CD14-positive monocyte (primary cell): ENCODE measurements around the gene PTPRU. TPM values are rescaled to one million over a fixed set of nuclear protein-coding genes. Genes with fewer than 3 reads are reported as not detected.

Experiments used
- DNase-seq, 3 donors: peaks; one replicate each; pipeline ENCODE4 v3.0.0-alpha.2; 2011 to 2022
- H2AFZ ChIP-seq: 2 replicates; pipeline ENCODE4 v1.6.0; 2012; ENCODE audit warnings: mild to moderate bottlenecking, low read depth, low read length, inconsistent platforms; ENCODE audit not compliant: insufficient read depth, poor library complexity, severe bottlenecking
- H3K27ac ChIP-seq, 2 donors: 1 replicate in 1 of 2; 2 replicates in 1 of 2; pipeline ENCODE4 v1.5.1; 2012 to 2013; ENCODE audit warnings: low read length in 2 of 2, control low read depth in 1 of 2, inconsistent platforms in 1 of 2, low read depth in 1 of 2, mild to moderate bottlenecking in 1 of 2
- H3K27me3 ChIP-seq, 2 donors: one replicate each; pipeline versions ENCODE4 v1.6.0 to v1.6.1; 2011 to 2013; ENCODE audit warnings: low read length in 2 of 2; ENCODE audit not compliant: control insufficient read depth in 2 of 2, insufficient read depth in 2 of 2
- H3K36me3 ChIP-seq, 2 donors: replicated peaks in 1 of 2; 1 replicate in 1 of 2; 2 replicates in 1 of 2; pipeline versions ENCODE4 v1.5.1 to v1.6.1; 2012 to 2013; ENCODE audit warnings: low read length in 2 of 2, control low read depth in 1 of 2, inconsistent platforms in 1 of 2, mild to moderate bottlenecking in 1 of 2; ENCODE audit not compliant: insufficient read depth in 2 of 2, control insufficient read depth in 1 of 2
- H3K4me1 ChIP-seq, 2 donors: 1 replicate in 1 of 2; 2 replicates in 1 of 2; pipeline versions ENCODE4 v1.5.1 to v1.6.1; 2012 to 2013; ENCODE audit warnings: low read length in 2 of 2, control low read depth in 1 of 2, inconsistent platforms in 1 of 2, mild to moderate bottlenecking in 1 of 2, moderate library complexity in 1 of 2; ENCODE audit not compliant: insufficient read depth in 2 of 2, control insufficient read depth in 1 of 2
- H3K4me2 ChIP-seq: replicated peaks from 2 replicates; pipeline ENCODE3; 2012; ENCODE audit warnings: low read length, moderate library complexity, mild to moderate bottlenecking; ENCODE audit not compliant: poor library complexity, severe bottlenecking; ENCODE audit errors: extremely low read depth
- H3K4me3 ChIP-seq, 3 experiments: fragments of 200-600 bp in 1 of 3; sonication (generic) in 1 of 3; replicated peaks in 1 of 3; 1 replicate in 2 of 3; 2 replicates in 1 of 3; pipeline ENCODE4 v1.5.1; 2011 to 2013; ENCODE audit warnings: low read length in 3 of 3, mild to moderate bottlenecking in 3 of 3, control low read depth in 2 of 3, low read depth in 2 of 3, inconsistent platforms in 1 of 3, moderate library complexity in 1 of 3
- H3K79me2 ChIP-seq: 2 replicates; pipeline ENCODE4 v1.6.0; 2012; ENCODE audit warnings: mild to moderate bottlenecking, control low read depth, inconsistent platforms, low read length, moderate library complexity; ENCODE audit not compliant: insufficient read depth
- H3K9ac ChIP-seq: 2 replicates; pipeline ENCODE4 v1.6.0; 2017; ENCODE audit warnings: low read length, mild to moderate bottlenecking; ENCODE audit not compliant: insufficient read depth, poor library complexity, severe bottlenecking
- H3K9me3 ChIP-seq, 2 donors: replicated peaks in 1 of 2; 1 replicate in 1 of 2; 2 replicates in 1 of 2; pipeline versions ENCODE4 v1.5.1 to v1.6.1; 2012 to 2013; ENCODE audit warnings: low read length in 2 of 2, control low read depth in 1 of 2; ENCODE audit not compliant: control insufficient read depth in 1 of 2, insufficient read depth in 1 of 2
- H4K20me1 ChIP-seq: 2 replicates; pipeline ENCODE4 v1.6.0; 2012; ENCODE audit warnings: mild to moderate bottlenecking, low read length, control low read depth, moderate library complexity; ENCODE audit not compliant: insufficient read depth
- H3K27ac Mint-ChIP-seq, 7 donors: one replicate each; pipeline ENCODE4 v1.8.0; 2020; ENCODE audit warnings: mild to moderate bottlenecking in 7 of 7, mixed read lengths in 7 of 7, moderate library complexity in 6 of 7, inconsistent platforms in 2 of 7
- H3K27me3 Mint-ChIP-seq, 3 donors: one replicate each; pipeline ENCODE4 v1.8.0; 2021 to 2022; ENCODE audit warnings: low read depth in 3 of 3, mild to moderate bottlenecking in 3 of 3, mixed read lengths in 3 of 3, moderate library complexity in 3 of 3, inconsistent platforms in 1 of 3
- H3K36me3 Mint-ChIP-seq, 2 donors: one replicate each; pipeline ENCODE4 v1.8.0; 2020; ENCODE audit warnings: mixed read lengths in 2 of 2, inconsistent platforms in 1 of 2, mild to moderate bottlenecking in 1 of 2
- H3K4me1 Mint-ChIP-seq: one replicate; pipeline ENCODE4 v1.8.0; 2020; ENCODE audit warnings: mild to moderate bottlenecking, mixed read lengths
- H3K4me3 Mint-ChIP-seq, 2 donors: one replicate each; pipeline ENCODE4 v1.8.0; 2020; ENCODE audit warnings: mild to moderate bottlenecking in 2 of 2, mixed read lengths in 2 of 2, moderate library complexity in 1 of 2
- H3K9me3 Mint-ChIP-seq, 7 donors: one replicate each; pipeline ENCODE4 v1.8.0; 2020 to 2022; ENCODE audit warnings: mixed read lengths in 7 of 7, mild to moderate bottlenecking in 6 of 7, moderate library complexity in 6 of 7, inconsistent platforms in 2 of 7
- CTCF ChIP-seq: fragments of 200-600 bp; IDR thresholded peaks from one replicate; pipeline ENCODE4 v1.8.0; 2022; ENCODE audit warnings: antibody characterized with exemption, mild to moderate bottlenecking
- WGBS: methylation state at CpG from one replicate; pipeline ENCODE4 v1.1.5; 2013; ENCODE audit warnings: missing lambda C conversion rate; ENCODE audit not compliant: insufficient coverage; 5-methylcytosine and 5-hydroxymethylcytosine counted together
- intact Hi-C, 2 donors: fragments of 100-400 bp; cut with micrococcal nuclease; formaldehyde crosslinking; loops; one replicate each; pipeline versions ENCODE4 v1.15.0 to v1.15.1; 2023
- polyA plus RNA-seq, 3 donors: library from polyadenylated mRNA; depleted of rRNA in 1 of 3; unstranded in 2 of 3; stranded (reverse) in 1 of 3; fragments of 300-500 nt in 2 of 3; fragments of >200 nt in 1 of 3; fragmentation: Illumina TruSeq in 2 of 3; gene quantifications; 1 replicate in 2 of 3; 2 replicates in 1 of 3; pipeline ENCODE4 v1.2.3, GENCODE V29; 2012 to 2021

The PTPRU gene
- polyA plus RNA-seq, 3 donors = 0.42 to 1.4 TPM; not detected in 1

- intact Hi-C loops = no loop called here
- H3K27me3 Mint-ChIP-seq = peaks cover 4 to 5% (median 4%) of the 10 kb centered on the region in 3 donors
- no peak for DNase-seq
- Histone ChIP-seq H3K4me1 (no peaks in the 10 kb centered on the region), H3K79me2 (no peaks in the 10 kb centered on the region), H3K27me3 (no peaks in the 10 kb centered on the region), H3K9ac (no peak overlapping the region), H4K20me1 (no peaks in the 10 kb centered on the region), H3K36me3 (no peaks in the 10 kb centered on the region), H2AFZ (no peak overlapping the region), H3K4me3 (no peak overlapping the region), H3K27ac (no peak overlapping the region), H3K9me3 (no peaks in the 10 kb centered on the region), H3K4me2 (no peak overlapping the region)
- no peaks in the 10 kb centered on the region for H3K36me3 Mint-ChIP-seq
- H3K9me3 Mint-ChIP-seq = no peaks in the 10 kb centered on the region
- H3K4me3 Mint-ChIP-seq = no peak overlapping the region
- TF ChIP-seq CTCF = no peak
- H3K4me1 Mint-ChIP-seq = no peaks in the 10 kb centered on the region
- 100% methylated on average over 1 of the region's 1 CpG for WGBS
- H3K27ac Mint-ChIP-seq = no peak overlapping the region
These were observed 95.4 kb downstream of the PTPRU start for GRCh38 chr1:29331729-29332128.

GRCh38 chr1:29332204-29332603, 95.9 kb downstream of the PTPRU start:
- Histone ChIP-seq H3K27me3 (no peaks in the 10 kb centered on the region), H2AFZ (no peak overlapping the region), H3K4me2 (no peak overlapping the region), H3K9ac (no peak overlapping the region), H3K79me2 (no peaks in the 10 kb centered on the region), H3K4me1 (no peaks in the 10 kb centered on the region), H4K20me1 (no peaks in the 10 kb centered on the region), H3K9me3 (no peaks in the 10 kb centered on the region), H3K4me3 (no peak overlapping the region), H3K36me3 (no peaks in the 10 kb centered on the region), H3K27ac (no peak overlapping the region)
- DNase-seq = peak; percentile 7 to 23 (median 9)
- Mint-ChIP-seq H3K4me1 (no peaks in the 10 kb centered on the region), H3K4me3 (no peak overlapping the region), H3K27me3 (peaks cover 4 to 6% (median 5%) of the 10 kb centered on the region in 3 donors), H3K9me3 (no peaks in the 10 kb centered on the region), H3K27ac (no peak overlapping the region), H3K36me3 (no peaks in the 10 kb centered on the region)
- WGBS = 53% methylated on average over 5 of the region's 6 CpGs
- intact Hi-C loops = no loop called here
- TF ChIP-seq CTCF = peak; percentile 69
